ENCODE results near the gene NBAS.
A peak's percentile ranks its signal among the peaks of the same experiment; 100 is the strongest.

NBAS gene

DNA sequence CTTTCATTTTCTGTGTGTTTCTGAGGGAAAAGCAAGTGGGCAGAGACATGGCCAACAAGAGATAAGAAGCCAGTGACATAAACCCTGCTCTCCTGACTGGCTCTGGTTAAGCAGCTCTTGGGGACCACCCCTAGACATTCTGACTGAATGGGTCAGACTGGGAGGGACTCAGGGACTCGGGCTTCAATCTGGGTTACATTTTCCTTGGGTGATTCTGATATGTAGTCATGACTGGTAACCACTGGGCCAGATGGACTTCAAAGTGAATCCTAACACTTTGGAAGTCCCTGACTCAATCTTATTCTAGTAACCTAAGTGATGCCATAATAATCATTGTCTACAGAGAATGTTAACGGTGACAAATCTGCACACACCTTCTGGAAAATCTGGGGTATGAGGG, 397.8 kb downstream of the NBAS start:
- ChIA-PET POLR2A (no interaction called here), CTCF (interaction anchor here (1.3 kb wide), 1 partner anchor 10 kb away, joined by 3 read pairs; no protein-coding TSS in a partner anchor)
- no peak overlapping the region for H3K4me3 ChIP-seq (ENCODE audit: low read depth, low read length)
- DNase-seq (ENCODE audit: low read depth, low spot score), result no peak
- TF ChIP-seq, protein P1, sequence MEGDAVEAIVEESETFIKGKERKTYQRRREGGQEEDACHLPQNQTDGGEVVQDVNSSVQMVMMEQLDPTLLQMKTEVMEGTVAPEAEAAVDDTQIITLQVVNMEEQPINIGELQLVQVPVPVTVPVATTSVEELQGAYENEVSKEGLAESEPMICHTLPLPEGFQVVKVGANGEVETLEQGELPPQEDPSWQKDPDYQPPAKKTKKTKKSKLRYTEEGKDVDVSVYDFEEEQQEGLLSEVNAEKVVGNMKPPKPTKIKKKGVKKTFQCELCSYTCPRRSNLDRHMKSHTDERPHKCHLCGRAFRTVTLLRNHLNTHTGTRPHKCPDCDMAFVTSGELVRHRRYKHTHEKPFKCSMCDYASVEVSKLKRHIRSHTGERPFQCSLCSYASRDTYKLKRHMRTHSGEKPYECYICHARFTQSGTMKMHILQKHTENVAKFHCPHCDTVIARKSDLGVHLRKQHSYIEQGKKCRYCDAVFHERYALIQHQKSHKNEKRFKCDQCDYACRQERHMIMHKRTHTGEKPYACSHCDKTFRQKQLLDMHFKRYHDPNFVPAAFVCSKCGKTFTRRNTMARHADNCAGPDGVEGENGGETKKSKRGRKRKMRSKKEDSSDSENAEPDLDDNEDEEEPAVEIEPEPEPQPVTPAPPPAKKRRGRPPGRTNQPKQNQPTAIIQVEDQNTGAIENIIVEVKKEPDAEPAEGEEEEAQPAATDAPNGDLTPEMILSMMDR (IDR thresholded peaks at IDR 0.05; ENCODE audit: insufficient read depth, low read length, missing control alignments), result no peak

DNA sequence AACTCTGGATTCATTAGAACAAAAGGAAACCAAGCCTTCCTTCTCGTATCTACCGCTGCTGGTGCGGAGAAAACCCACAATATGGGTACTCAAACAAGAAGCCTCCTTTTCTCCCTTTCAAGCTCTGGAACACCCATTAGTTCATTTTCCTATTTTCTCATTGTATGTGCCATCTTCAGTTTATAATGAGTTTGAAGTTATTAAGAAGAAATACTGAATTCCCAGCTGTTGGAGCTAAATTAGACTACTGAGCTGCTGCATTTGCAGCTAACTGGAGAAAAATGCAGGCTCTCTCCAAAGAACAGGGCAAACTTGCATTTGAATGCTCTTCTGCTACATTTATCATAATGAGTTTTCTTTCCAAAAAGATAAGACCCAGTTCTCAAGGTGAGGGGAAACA, 398.5 kb downstream of the NBAS start:
- POLR2A ChIA-PET, result no interaction called here

DNA sequence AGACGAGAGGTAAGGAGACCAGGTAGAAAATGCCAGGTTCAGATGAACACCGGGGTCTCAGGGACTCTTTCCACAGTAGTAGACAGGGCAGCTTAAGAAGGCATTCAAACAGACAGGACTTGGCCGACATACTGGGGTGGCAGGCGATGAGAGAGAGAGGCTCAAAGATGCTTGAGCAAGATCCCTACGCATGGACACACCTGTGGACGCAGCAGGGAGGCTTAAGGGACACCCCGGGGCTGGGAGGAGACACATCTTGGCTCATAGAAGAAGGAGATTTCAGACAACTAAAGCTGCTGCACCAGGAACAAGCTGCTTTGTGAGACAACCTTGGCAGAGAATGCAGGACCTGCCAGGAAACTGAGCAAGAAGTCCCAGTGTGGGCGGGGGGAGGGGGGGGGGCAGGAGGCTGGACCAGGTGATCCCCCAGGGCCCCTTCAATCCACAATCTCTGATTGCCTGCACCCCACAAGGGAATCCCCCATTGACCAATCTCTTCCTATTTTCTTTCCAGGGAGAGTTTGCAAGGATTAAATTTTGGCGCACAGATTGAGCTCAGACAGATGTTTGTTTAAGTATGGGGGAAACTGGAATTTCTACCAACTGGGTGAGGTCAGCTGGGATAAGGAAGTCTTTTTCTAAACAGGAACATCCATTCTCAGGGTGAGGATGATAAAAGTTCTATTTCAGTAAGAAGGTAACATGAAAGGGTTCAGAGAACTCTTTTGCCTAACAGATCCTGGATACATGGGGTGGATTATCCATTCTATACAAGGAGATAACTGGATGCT, 400.7 kb downstream of the NBAS start:
- TF ChIP-seq, protein P1 (IDR thresholded peaks at IDR 0.05; ENCODE audit: insufficient read depth, low read length, missing control alignments), result no peak
- no peak overlapping the region for H3K4me3 ChIP-seq (ENCODE audit: low read depth, low read length)
- POLR2A ChIA-PET, result no interaction called here
- no peak for DNase-seq (ENCODE audit: low read depth, low spot score)
- CTCF ChIA-PET, result interaction anchor here (0.6 to 2.2 kb wide), 8 partner anchors 9 to 108 kb away, joined by 3 to 11 read pairs (median 3); no protein-coding TSS in a partner anchor

More for the DNA sequence above, 398.5 kb downstream of the NBAS start:
- CTCF ChIA-PET, result interaction anchor here (0.6 to 2.0 kb wide), 4 partner anchors 9 to 27 kb away, joined by 3 to 5 read pairs (median 4); no protein-coding TSS in a partner anchor
- no peak for DNase-seq (ENCODE audit: low read depth, low spot score)
- no peak overlapping the region for H3K4me3 ChIP-seq (ENCODE audit: low read depth, low read length)
- TF ChIP-seq, protein P1 (IDR thresholded peaks at IDR 0.05; ENCODE audit: insufficient read depth, low read length, missing control alignments), result no peak

DNA sequence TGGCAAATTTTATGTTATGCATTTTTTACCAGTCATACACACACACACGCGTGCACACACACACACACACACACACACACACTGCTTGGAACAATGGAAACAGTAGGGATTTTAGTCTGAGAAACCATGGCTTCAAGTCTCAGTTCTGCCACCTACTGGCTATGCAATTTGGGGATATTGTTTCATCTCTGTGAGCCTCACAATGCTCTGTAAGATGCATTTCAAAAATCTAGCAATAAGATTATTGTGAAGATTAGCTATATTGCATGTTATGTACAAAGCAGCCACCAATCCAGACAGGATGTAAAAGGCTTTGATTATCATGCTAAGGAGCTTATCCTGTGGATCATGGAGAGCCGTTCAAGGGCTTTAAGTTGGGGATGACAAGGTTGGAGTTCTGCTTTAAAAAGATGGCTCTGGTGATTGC, 401.4 kb downstream of the NBAS start:
- no peak for DNase-seq (ENCODE audit: low read depth, low spot score)
- POLR2A ChIA-PET, result no interaction called here

DNA sequence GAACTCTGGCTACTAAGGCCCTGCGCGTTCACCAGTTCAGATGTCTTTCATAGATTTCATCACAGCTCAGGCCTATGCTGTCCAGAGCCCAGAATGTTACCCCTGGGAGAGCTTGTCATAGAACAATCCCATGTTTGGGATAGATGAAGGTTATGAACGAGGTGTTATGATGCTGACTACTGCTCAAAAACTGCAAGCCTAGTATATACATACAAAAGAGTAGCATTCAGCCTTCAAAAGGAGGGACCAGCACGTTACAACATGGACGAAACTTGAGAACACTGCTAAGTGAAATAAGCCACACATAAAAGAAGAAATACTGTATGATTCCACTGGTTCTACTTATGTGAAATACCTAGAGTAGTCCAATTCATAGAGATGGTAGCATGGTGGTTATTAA, 401.9 kb downstream of the NBAS start:
- no peak overlapping the region for H3K4me3 ChIP-seq (ENCODE audit: low read depth, low read length)
- ChIA-PET CTCF (interaction anchor here (1.0 to 2.2 kb wide), 5 partner anchors 10 to 23 kb away, joined by 3 to 11 read pairs (median 3); no protein-coding TSS in a partner anchor), POLR2A (no interaction called here)
- TF ChIP-seq, protein P1 (IDR thresholded peaks at IDR 0.05; ENCODE audit: insufficient read depth, low read length, missing control alignments), result no peak
- no peak for DNase-seq (ENCODE audit: low read depth, low spot score)

More for the DNA sequence above, 401.4 kb downstream of the NBAS start:
- TF ChIP-seq, protein P1 (IDR thresholded peaks at IDR 0.05; ENCODE audit: insufficient read depth, low read length, missing control alignments), result peak; percentile 58
- no peak overlapping the region for H3K4me3 ChIP-seq (ENCODE audit: low read depth, low read length)
- CTCF ChIA-PET, result interaction anchor here (0.6 to 2.2 kb wide), 8 partner anchors 9 to 108 kb away, joined by 3 to 11 read pairs (median 3); no protein-coding TSS in a partner anchor

- CTCF ChIA-PET, result no interaction called here
- POLR2A ChIA-PET, result no interaction called here
- no peak for DNase-seq (ENCODE audit: low read depth, low spot score)
- no peak overlapping the region for H3K4me3 ChIP-seq (ENCODE audit: low read depth, low read length)
- TF ChIP-seq, protein P1 (IDR thresholded peaks at IDR 0.05; ENCODE audit: insufficient read depth, low read length, missing control alignments), result no peak
Observed at GRCh38 chr2:15158532-15158931, 402.6 kb downstream of the NBAS start.

Measured in AG04449 (cell line).